SH-SY5Y (cell line): ENCODE data around the gene FANCC.

Experiments
- GATA2 ChIP-seq: IDR thresholded peaks from 2 replicates; pipeline ENCODE4 v1.6.1; 2011; ENCODE audit warnings: mild to moderate bottlenecking, low read depth, low read length
- GATA3 ChIP-seq: IDR thresholded peaks from 2 replicates; pipeline ENCODE4 v1.6.1; 2011; ENCODE audit warnings: low read depth, mild to moderate bottlenecking, low read length, moderate library complexity

DNA sequence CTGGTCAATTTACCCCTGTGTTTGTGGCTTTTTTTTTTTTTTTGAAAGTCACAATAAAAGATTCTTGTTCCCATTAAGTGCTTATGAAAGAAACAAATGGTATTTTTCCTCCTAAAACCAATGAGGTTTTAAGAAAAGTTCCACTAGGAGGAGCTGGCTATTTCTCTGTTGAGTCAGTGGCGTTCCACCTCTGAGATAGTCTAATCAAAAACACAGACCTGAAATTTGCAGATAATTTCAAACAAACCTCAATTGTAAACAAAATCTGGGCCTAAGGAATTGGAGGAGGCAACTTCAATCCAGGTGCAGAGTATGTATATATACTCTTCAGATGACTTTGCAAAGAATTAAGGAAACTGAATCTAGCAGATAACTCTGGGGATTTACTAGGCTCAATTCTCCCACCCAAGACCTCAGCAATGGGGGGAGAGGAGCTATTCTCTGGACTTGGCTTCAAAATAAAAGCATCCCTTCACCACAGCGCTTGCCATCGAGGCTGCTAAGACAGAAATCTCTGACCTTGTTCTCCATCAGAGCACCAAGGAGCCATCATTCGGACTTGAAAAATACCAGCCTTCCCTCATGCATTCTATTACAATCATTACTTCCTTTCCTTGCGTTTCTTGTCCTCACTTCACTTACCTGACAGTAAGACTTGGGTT, 52.4 kb downstream of the FANCC start:
- no peak for TF ChIP-seq GATA2
- TF ChIP-seq GATA3 = no peak
